Measurements from ENCODE around the gene MAP7. TPM values are rescaled to one million over a fixed set of nuclear protein-coding genes. Genes with fewer than 3 reads are reported as not detected.

The MAP7 gene
- total and polyA plus RNA-seq, 7 experiments from 2014 or later: 0.13 to 1.1 (median 0.17) TPM

DNA sequence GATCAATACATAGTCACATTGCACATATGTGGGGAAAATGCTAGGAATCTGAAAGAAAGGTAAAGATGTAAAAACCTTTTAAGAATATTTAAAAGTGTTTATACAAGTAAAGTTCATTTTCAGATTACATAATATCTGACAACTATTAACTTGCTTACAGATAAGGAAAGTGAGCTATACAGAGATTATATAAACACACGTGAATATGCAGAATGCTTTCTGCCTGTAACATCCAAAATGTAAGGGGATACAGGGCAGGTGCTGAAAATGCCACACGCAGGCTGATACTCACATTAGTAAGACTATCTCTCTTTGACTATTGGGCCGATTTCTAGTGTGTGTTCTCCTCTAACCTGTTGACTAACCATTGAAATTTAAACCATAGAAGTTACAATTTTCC, 17.9 kb upstream of the MAP7 start:
- no peak overlapping the region for H3K4me3 Mint-ChIP-seq
- H3K27ac Mint-ChIP-seq: no peak overlapping the region
- H3K36me3 Mint-ChIP-seq: peaks cover 25 to 64% (median 51%) of the 10 kb centered on the region in 5 donors
- ChIA-PET POLR2A (no interaction called here), CTCF (no interaction called here)
- no peaks in the 10 kb centered on the region for H3K27me3 ChIP-seq (ENCODE audit: control insufficient read depth in 2 of 2, insufficient read depth in 2 of 2, low read length in 2 of 2)
- peaks cover 0 to 6% of the 10 kb centered on the region in 2 donors for H3K4me1 ChIP-seq (ENCODE audit: control insufficient read depth in 2 of 2, insufficient read depth in 2 of 2, low read length in 2 of 2)
- H3K4me1 Mint-ChIP-seq: peaks cover 0 to 11% (median 5%) of the 10 kb centered on the region in 7 donors
- DNase-seq (no peak), ATAC-seq (no peak)
- intact Hi-C loops (cut with micrococcal nuclease): no loop called here
- no peak overlapping the region for H3K4me3 ChIP-seq (ENCODE audit: low read length)
- H3K9me3 Mint-ChIP-seq: peaks cover 4 to 20% (median 11%) of the 10 kb centered on the region in 11 donors
- no peak overlapping the region for H3K27ac ChIP-seq (ENCODE audit: low read depth, low read length)
- no peaks in the 10 kb centered on the region for H3K9me3 ChIP-seq (ENCODE audit: control insufficient read depth in 2 of 3, low read length in 3 of 3)
- H3K27me3 Mint-ChIP-seq: no peaks in the 10 kb centered on the region
- H3K36me3 ChIP-seq (ENCODE audit: control insufficient read depth in 2 of 3, insufficient read depth in 3 of 3, low read length in 3 of 3): peaks cover 0 to 11% (median 5%) of the 10 kb centered on the region in 3 experiments

DNA sequence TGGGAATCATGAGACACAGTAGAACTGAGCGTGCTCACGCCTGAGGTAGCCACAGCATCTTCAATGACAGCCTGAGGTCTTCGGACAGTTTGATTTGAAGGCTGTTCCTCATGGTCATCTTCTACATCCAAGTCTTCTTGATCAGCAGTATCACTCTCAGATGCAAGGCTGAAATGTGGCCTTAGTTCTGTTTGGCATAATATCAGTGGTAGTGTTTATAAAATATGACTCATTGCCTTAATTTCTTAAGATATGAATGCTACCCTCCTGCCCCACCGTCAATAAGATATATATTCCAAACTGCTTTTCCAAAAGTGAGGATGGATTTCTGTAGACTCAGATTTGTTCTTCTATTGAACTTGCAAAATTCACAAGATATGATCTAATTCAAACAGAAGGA, 17.5 kb upstream of the MAP7 start:
- ChIA-PET POLR2A (no interaction called here), CTCF (no interaction called here)
- ATAC-seq (no peak), DNase-seq (no peak)
- Mint-ChIP-seq H3K27ac (no peak overlapping the region), H3K36me3 (peaks cover 25 to 60% (median 47%) of the 10 kb centered on the region in 5 donors), H3K4me3 (no peak overlapping the region), H3K9me3 (peaks cover 3 to 19% (median 11%) of the 10 kb centered on the region in 11 donors), H3K4me1 (peaks cover 0 to 15% (median 5%) of the 10 kb centered on the region in 7 donors), H3K27me3 (no peaks in the 10 kb centered on the region)
- peaks cover 0 to 6% of the 10 kb centered on the region in 2 donors for H3K4me1 ChIP-seq (ENCODE audit: control insufficient read depth in 2 of 2, insufficient read depth in 2 of 2, low read length in 2 of 2)
- H3K9me3 ChIP-seq (ENCODE audit: control insufficient read depth in 2 of 3, low read length in 3 of 3): no peaks in the 10 kb centered on the region
- no peaks in the 10 kb centered on the region for H3K27me3 ChIP-seq (ENCODE audit: control insufficient read depth in 2 of 2, insufficient read depth in 2 of 2, low read length in 2 of 2)
- intact Hi-C loops (cut with micrococcal nuclease): no loop called here
- no peak overlapping the region for H3K4me3 ChIP-seq (ENCODE audit: low read length)
- no peak overlapping the region for H3K27ac ChIP-seq (ENCODE audit: low read depth, low read length)
- H3K36me3 ChIP-seq (ENCODE audit: control insufficient read depth in 2 of 3, insufficient read depth in 3 of 3, low read length in 3 of 3): peaks cover 0 to 8% (median 5%) of the 10 kb centered on the region in 3 experiments

DNA sequence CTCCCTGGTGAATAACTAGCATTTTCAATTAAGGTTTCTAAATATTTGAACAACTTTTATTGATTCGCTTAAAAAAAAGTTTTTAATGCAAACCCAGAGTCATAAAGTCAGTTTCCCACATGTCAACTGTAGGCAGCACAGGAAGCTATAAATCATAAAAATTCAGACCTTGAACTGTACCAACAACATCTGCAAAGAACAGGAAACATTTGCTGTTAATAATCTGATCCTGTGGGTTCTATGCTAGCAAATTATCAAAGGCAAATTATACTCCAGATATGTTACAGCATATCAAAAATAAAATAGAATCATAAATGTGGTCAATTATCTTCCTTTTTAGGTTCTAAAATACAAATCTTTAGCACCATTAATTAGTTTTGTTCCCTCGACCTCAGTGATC, 16.6 kb upstream of the MAP7 start:
- Histone ChIP-seq H3K9me3 (ENCODE audit: control insufficient read depth in 2 of 3, low read length in 3 of 3) (no peaks in the 10 kb centered on the region), H3K27me3 (ENCODE audit: control insufficient read depth in 2 of 2, insufficient read depth in 2 of 2, low read length in 2 of 2) (no peaks in the 10 kb centered on the region), H3K27ac (ENCODE audit: low read depth, low read length) (no peak overlapping the region), H3K4me1 (ENCODE audit: control insufficient read depth in 2 of 2, insufficient read depth in 2 of 2, low read length in 2 of 2) (peaks cover 0 to 6% of the 10 kb centered on the region in 2 donors), H3K4me3 (ENCODE audit: low read length) (no peak overlapping the region), H3K36me3 (ENCODE audit: control insufficient read depth in 2 of 3, insufficient read depth in 3 of 3, low read length in 3 of 3) (peaks cover 0 to 8% (median 5%) of the 10 kb centered on the region in 3 experiments)
- intact Hi-C loops (cut with micrococcal nuclease): no loop called here
- Mint-ChIP-seq H3K9me3 (peaks cover 2 to 17% (median 9%) of the 10 kb centered on the region in 11 donors), H3K4me1 (peaks cover 0 to 17% (median 5%) of the 10 kb centered on the region in 7 donors), H3K4me3 (no peak overlapping the region), H3K27ac (no peak overlapping the region), H3K36me3 (peaks cover 23 to 55% (median 44%) of the 10 kb centered on the region in 5 donors), H3K27me3 (no peaks in the 10 kb centered on the region)
- ATAC-seq (no peak), DNase-seq (no peak)
- ChIA-PET CTCF (no interaction called here), POLR2A (no interaction called here)

DNA sequence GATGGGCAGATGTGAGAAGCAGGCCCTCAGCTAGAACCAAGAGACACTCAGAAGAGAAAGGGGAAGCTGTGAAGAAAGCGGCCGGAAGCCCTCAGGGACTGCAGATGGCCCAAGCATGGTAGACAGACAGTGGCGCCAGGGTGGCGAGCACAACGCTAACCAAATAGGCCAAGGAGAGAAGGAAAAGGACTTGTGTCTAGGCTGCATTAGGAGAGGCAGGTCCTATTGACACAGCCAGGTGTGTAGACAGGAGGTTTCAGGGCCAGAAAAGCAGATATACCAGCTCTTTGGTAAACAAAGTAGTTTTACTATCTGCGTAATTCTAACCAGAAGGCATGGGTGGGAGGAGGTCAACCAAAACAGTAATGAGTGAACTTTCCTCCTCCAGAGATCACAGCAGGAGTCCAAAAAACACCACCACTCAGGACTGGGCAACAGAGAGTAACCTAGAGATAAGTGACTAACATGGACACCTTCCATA, 15.8 kb upstream of the MAP7 start:
- H3K27me3 ChIP-seq (ENCODE audit: control insufficient read depth in 2 of 2, insufficient read depth in 2 of 2, low read length in 2 of 2): no peaks in the 10 kb centered on the region
- Mint-ChIP-seq H3K27me3 (no peaks in the 10 kb centered on the region), H3K4me1 (peaks cover 0 to 17% (median 5%) of the 10 kb centered on the region in 7 donors), H3K36me3 (peaks cover 21 to 51% (median 41%) of the 10 kb centered on the region in 5 donors), H3K4me3 (no peak overlapping the region), H3K9me3 (peaks cover 0 to 9% (median 2%) of the 10 kb centered on the region in 11 donors), H3K27ac (no peak overlapping the region)
- H3K9me3 ChIP-seq (ENCODE audit: control insufficient read depth in 2 of 3, low read length in 3 of 3): no peaks in the 10 kb centered on the region
- ChIA-PET CTCF (no interaction called here), POLR2A (no interaction called here)
- H3K36me3 ChIP-seq (ENCODE audit: control insufficient read depth in 2 of 3, insufficient read depth in 3 of 3, low read length in 3 of 3): peaks cover 0 to 8% (median 5%) of the 10 kb centered on the region in 3 experiments
- ATAC-seq (peak; percentile 64), DNase-seq (no peak)
- intact Hi-C loops (cut with micrococcal nuclease): no loop called here
- peaks cover 0 to 6% of the 10 kb centered on the region in 2 donors for H3K4me1 ChIP-seq (ENCODE audit: control insufficient read depth in 2 of 2, insufficient read depth in 2 of 2, low read length in 2 of 2)
- H3K27ac ChIP-seq (ENCODE audit: low read depth, low read length): no peak overlapping the region
- no peak overlapping the region for H3K4me3 ChIP-seq (ENCODE audit: low read length)

DNA sequence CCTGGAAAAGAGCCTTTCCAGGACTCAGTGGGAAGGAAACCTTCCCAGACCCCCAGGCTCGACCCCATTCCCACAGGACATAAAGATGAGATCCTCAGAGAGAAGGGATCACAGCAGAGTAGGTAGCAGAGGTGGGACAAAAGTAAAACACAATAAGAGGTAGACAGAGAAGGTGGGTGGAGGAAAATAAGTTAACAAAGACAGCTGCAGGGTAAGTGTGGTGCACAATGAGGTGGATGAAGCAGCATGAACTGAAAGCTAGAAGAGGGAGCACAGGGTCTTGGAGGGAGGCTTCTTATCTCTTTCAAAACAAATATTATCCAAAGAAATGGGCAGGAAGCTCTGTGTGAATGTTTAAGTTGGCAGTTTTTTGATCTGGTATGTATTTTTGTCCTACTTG, 14.0 kb upstream of the MAP7 start:
- peaks cover 0 to 1% (median 0%) of the 10 kb centered on the region in 11 donors for H3K9me3 Mint-ChIP-seq
- peak; percentile 22 for ATAC-seq
- Histone ChIP-seq H3K27ac (ENCODE audit: low read depth, low read length) (no peak overlapping the region), H3K27me3 (ENCODE audit: control insufficient read depth in 2 of 2, insufficient read depth in 2 of 2, low read length in 2 of 2) (no peaks in the 10 kb centered on the region), H3K9me3 (ENCODE audit: control insufficient read depth in 2 of 3, low read length in 3 of 3) (no peaks in the 10 kb centered on the region), H3K4me3 (ENCODE audit: low read length) (no peak overlapping the region), H3K4me1 (ENCODE audit: control insufficient read depth in 2 of 2, insufficient read depth in 2 of 2, low read length in 2 of 2) (peaks cover 0 to 6% of the 10 kb centered on the region in 2 donors), H3K36me3 (ENCODE audit: control insufficient read depth in 2 of 3, insufficient read depth in 3 of 3, low read length in 3 of 3) (peaks cover 0 to 8% (median 5%) of the 10 kb centered on the region in 3 experiments)
- ChIA-PET CTCF (interaction anchor here (1.9 kb wide), 1 partner anchor 14 kb away, joined by 5 read pairs; the partner anchor contains the start of gene MAP7), POLR2A (no interaction called here)
- peak overlapping the region in 1 of 9 donors; percentile 34 for H3K27ac Mint-ChIP-seq
- no peak for DNase-seq
- intact Hi-C loops (cut with micrococcal nuclease): no loop called here
- H3K4me3 Mint-ChIP-seq: no peak overlapping the region
- no peaks in the 10 kb centered on the region for H3K27me3 Mint-ChIP-seq
- H3K4me1 Mint-ChIP-seq: peaks cover 0 to 17% (median 5%) of the 10 kb centered on the region in 7 donors
- H3K36me3 Mint-ChIP-seq: peaks cover 13 to 37% (median 31%) of the 10 kb centered on the region in 5 donors

DNA sequence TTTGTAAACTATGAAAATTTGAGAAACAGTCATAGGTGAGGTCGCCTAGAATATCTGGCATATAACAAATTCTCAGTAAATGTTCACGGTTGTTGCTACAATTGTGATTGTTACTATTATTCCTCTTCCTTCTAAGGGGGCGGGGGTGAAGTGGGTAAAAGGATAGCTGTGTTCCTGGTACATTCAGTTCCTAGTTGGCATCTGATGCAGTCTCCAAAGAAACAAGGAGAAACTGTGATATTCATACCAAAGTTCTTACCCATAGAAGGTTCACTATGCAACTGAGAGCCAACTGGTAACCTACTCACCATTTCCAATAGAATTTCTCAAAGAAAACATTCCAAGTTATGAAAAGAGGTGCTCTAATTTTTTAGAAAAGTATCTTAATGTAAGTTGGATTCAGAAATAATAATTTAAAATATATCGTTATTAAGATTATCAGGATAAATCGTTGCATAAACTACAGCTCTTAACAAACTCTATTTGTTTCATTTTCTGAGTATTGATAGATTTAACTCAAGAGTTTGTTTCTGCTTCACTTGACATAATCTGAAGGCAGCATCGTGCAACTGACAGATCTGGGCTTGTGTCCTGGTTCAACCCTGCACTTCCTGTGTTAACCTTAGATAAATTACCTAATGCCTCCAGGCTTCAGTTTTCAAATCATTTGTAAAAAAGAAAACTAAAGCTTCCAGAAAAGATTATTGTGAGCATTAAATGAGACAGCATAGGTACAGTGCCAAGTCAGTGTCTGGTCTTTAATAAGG, 13.3 kb upstream of the MAP7 start:
- Mint-ChIP-seq H3K27ac (no peak overlapping the region), H3K36me3 (peaks cover 13 to 38% (median 32%) of the 10 kb centered on the region in 5 donors), H3K9me3 (peaks cover 0 to 1% (median 0%) of the 10 kb centered on the region in 11 donors), H3K4me3 (no peak overlapping the region), H3K27me3 (no peaks in the 10 kb centered on the region), H3K4me1 (peaks cover 0 to 17% (median 5%) of the 10 kb centered on the region in 7 donors)
- H3K36me3 ChIP-seq (ENCODE audit: control insufficient read depth in 2 of 3, insufficient read depth in 3 of 3, low read length in 3 of 3): peaks cover 0 to 8% (median 5%) of the 10 kb centered on the region in 3 experiments
- CTCF ChIA-PET: interaction anchor here (1.9 kb wide), 1 partner anchor 13 kb away, joined by 5 read pairs; the partner anchor contains the start of gene MAP7
- peaks cover 0 to 6% of the 10 kb centered on the region in 2 donors for H3K4me1 ChIP-seq (ENCODE audit: control insufficient read depth in 2 of 2, insufficient read depth in 2 of 2, low read length in 2 of 2)
- no peaks in the 10 kb centered on the region for H3K27me3 ChIP-seq (ENCODE audit: control insufficient read depth in 2 of 2, insufficient read depth in 2 of 2, low read length in 2 of 2)
- ATAC-seq: peak; percentile 22
- no peaks in the 10 kb centered on the region for H3K9me3 ChIP-seq (ENCODE audit: control insufficient read depth in 2 of 3, low read length in 3 of 3)
- DNase-seq: no peak
- intact Hi-C loops (cut with micrococcal nuclease): no loop called here
- H3K27ac ChIP-seq (ENCODE audit: low read depth, low read length): no peak overlapping the region
- POLR2A ChIA-PET: no interaction called here
- no peak overlapping the region for H3K4me3 ChIP-seq (ENCODE audit: low read length)
